NCI-H1694 (cell line): ENCODE results near the gene INCA1.

Experiments
- DNase-seq: peaks from one replicate; lab custom pipeline; 2025; lab: John Stamatoyannopoulos, UW

The INCA1 gene

DNA sequence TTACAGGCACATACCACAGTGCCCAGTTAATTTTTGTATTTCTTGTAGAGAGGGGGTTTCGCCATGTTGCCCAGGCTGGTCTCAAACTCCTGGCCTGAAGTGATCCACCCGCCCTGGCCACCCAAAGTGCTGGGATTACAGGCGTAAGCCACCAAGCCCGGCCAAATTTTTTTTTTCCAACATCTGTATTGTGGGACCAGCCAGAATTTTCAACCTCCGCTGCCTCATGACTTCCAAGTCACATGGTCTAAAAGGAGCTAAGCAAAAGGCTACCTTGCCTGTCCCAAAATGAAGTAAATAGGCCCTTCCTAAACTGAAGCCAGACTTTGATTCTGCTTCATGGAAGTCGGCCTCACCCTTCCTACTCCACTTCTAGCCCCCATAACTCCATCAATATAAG is 25.5 kb downstream of the INCA1 start:
- DNase-seq: no peak

- DNase-seq: no peak
These were observed 27.0 kb downstream of the INCA1 start for GRCh38 chr17:4970273-4970672.

- no peak for DNase-seq
These were observed 27.7 kb downstream of the INCA1 start for GRCh38 chr17:4969551-4970173.

- DNase-seq: no peak
These were observed 28.2 kb downstream of the INCA1 start for GRCh38 chr17:4969047-4969550.

GRCh38 chr17:4968486-4969046 is 28.8 kb downstream of the INCA1 start:
- no peak for DNase-seq

- peak; percentile 93 for DNase-seq
These were observed 29.5 kb downstream of the INCA1 start, which contains the start of gene SPAG7 for GRCh38 chr17:4967539-4968485. Gene SPAG7 (minus strand): TSS chr17:4967817. CDS start chr17:4967804, 13 bp downstream.

- peak; percentile 99 for DNase-seq
These were observed 30.3 kb downstream of the INCA1 start for GRCh38 chr17:4966844-4967538.

- no peak for DNase-seq
These were observed 31.9 kb downstream of the INCA1 start for GRCh38 chr17:4965311-4965986.

- DNase-seq: no peak
These were observed 36.9 kb downstream of the INCA1 start for GRCh38 chr17:4960279-4960922.

- DNase-seq: no peak
These were observed 37.9 kb downstream of the INCA1 start for GRCh38 chr17:4959261-4959965.

DNA sequence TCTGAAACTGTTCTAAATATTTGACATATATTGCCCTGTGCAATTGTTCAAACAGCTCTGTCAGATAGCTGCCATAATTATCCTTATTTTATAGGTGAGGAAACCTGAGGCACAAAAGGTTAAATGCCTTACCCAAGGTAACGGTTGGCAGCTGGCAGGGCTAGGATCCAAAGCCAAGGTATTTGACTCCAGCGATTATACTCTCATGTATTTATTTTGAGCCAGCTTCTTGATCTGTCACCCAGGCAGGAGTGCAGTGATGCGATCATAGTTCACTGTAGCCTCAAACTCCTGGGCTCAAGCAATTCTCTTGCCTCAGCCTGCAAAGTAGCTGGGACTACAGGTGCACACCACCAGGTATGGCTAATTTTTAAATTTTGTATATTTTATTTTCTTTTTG is 39.2 kb downstream of the INCA1 start:
- DNase-seq: no peak

GRCh38 chr17:4956493-4957061 is 40.7 kb downstream of the INCA1 start:
- no peak for DNase-seq

DNA sequence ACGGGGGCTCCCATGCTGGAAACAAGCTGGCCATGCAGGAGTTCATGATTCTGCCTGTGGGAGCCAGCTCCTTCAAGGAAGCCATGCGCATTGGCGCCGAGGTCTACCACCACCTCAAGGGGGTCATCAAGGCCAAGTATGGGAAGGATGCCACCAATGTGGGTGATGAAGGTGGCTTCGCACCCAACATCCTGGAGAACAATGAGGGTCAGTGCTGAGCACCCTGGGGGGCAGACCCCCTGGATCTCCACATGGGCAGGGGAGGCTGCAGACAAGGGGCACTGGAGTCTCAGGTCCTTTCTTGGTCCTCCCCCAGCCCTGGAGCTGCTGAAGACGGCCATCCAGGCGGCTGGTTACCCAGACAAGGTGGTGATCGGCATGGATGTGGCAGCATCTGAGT is 42.2 kb downstream of the INCA1 start:
- DNase-seq: no peak

GRCh38 chr17:4953451-4953961 is 43.8 kb downstream of the INCA1 start:
- DNase-seq: no peak

- no peak for DNase-seq
These were observed 45.8 kb downstream of the INCA1 start for GRCh38 chr17:4951486-4951885.

GRCh38 chr17:4950746-4951204 is 46.5 kb downstream of the INCA1 start, which contains the start of gene ENO3:
Gene ENO3 (plus strand): TSS chr17:4951119. CDS start chr17:4951830, 711 bp downstream.
- DNase-seq: peak; percentile 45

- DNase-seq: no peak
These were observed 47.1 kb downstream of the INCA1 start for GRCh38 chr17:4950075-4950745.

GRCh38 chr17:4949321-4950074 is 47.8 kb downstream of the INCA1 start:
- no peak for DNase-seq
